B cell (primary cell): ENCODE data around the gene SLC6A12. TPM values are rescaled to one million over a fixed set of nuclear protein-coding genes. Genes with fewer than 3 reads are reported as not detected.

Experiments used
- ATAC-seq: fragments of 200-7000 bp; cut with Tn5 transposase; one replicate; pipeline ENCODE4 v1.10.0; 2021; ENCODE audit warnings: low read depth, mild to moderate bottlenecking, moderate number of reproducible peaks, moderate library complexity
- CTCF ChIA-PET: fragments of 350-600 bp; sonication (Branson Sonifier 250); formaldehyde crosslinking; loops from one replicate; lab custom pipeline; 2021; ENCODE audit warnings: antibody characterized with exemption, inconsistent platforms; lab: Charles Lee
- POLR2A ChIA-PET: fragments of 350-600 bp; sonication (Branson Sonifier 250); formaldehyde crosslinking; loops from one replicate; lab custom pipeline; 2021; ENCODE audit warnings: antibody characterized with exemption; lab: Charles Lee
- DNase-seq: peaks from one replicate; pipeline ENCODE4 v3.0.0; 2013
- H2AFZ ChIP-seq: 2 replicates; pipeline ENCODE4 v1.6.1; 2012; ENCODE audit warnings: mild to moderate bottlenecking, low read depth, low read length; ENCODE audit not compliant: insufficient read depth, poor library complexity, severe bottlenecking
- H3K27ac ChIP-seq, 2 donors: 1 replicate in 1 of 2; 2 replicates in 1 of 2; pipeline ENCODE4 v1.5.1; 2012 to 2013; ENCODE audit warnings: low read length in 2 of 2, mild to moderate bottlenecking in 2 of 2, moderate library complexity in 1 of 2
- H3K27me3 ChIP-seq, 4 experiments: fragments of 200-600 bp in 1 of 4; sonication (generic) in 1 of 4; replicated peaks in 1 of 4; 1 replicate in 2 of 4; 2 replicates in 2 of 4; pipeline versions ENCODE4 v1.6.1 to v1.7.0; 2013 to 2016; ENCODE audit warnings: low read length in 3 of 4, mild to moderate bottlenecking in 2 of 4, mixed read lengths in 1 of 4, moderate library complexity in 1 of 4; ENCODE audit not compliant: insufficient read depth in 4 of 4, control insufficient read depth in 3 of 4; ENCODE audit errors: control extremely low read depth in 1 of 4
- H3K36me3 ChIP-seq, 2 experiments: replicated peaks in 1 of 2; 1 replicate in 1 of 2; 2 replicates in 1 of 2; pipeline versions ENCODE4 v1.6.1 to v1.7.1; 2013; ENCODE audit warnings: low read length in 1 of 2; ENCODE audit not compliant: insufficient read depth in 2 of 2, control insufficient read depth in 1 of 2; ENCODE audit errors: control extremely low read depth in 1 of 2, extremely low read depth in 1 of 2
- H3K4me1 ChIP-seq, 2 donors: fragments of 200-600 bp in 1 of 2; sonication (generic) in 1 of 2; 1 replicate in 1 of 2; 2 replicates in 1 of 2; pipeline versions ENCODE4 v1.5.1 to v1.6.1; 2013 to 2017; ENCODE audit warnings: low read length in 2 of 2; ENCODE audit not compliant: control insufficient read depth in 2 of 2, insufficient read depth in 2 of 2
- H3K4me2 ChIP-seq: replicated peaks from 2 replicates; pipeline ENCODE3; 2012; ENCODE audit warnings: mild to moderate bottlenecking, low read depth, low read length; ENCODE audit not compliant: poor library complexity, severe bottlenecking
- H3K4me3 ChIP-seq, 5 experiments: fragments of 200-600 bp in 1 of 5; sonication (generic) in 1 of 5; 1 replicate in 3 of 5; 2 replicates in 2 of 5; pipeline versions ENCODE4 v1.5.1 to v1.7.0; 2011 to 2016; ENCODE audit warnings: low read length in 4 of 5, mild to moderate bottlenecking in 4 of 5, low read depth in 2 of 5, control low read depth in 1 of 5, moderate library complexity in 1 of 5; ENCODE audit not compliant: insufficient read depth in 1 of 5; ENCODE audit errors: control extremely low read depth in 1 of 5, extremely low read depth in 1 of 5
- H3K79me2 ChIP-seq: fragments of 200-600 bp; sonication (generic); one replicate; pipeline ENCODE4 v1.6.0; 2016; ENCODE audit warnings: low read length; ENCODE audit not compliant: control insufficient read depth, insufficient read depth
- H3K9ac ChIP-seq: fragments of 200-600 bp; sonication (generic); 2 replicates; pipeline ENCODE4 v1.6.1; 2017; ENCODE audit warnings: mild to moderate bottlenecking, low read length, moderate library complexity
- H3K9me3 ChIP-seq, 3 donors: one replicate each; pipeline versions ENCODE4 v1.6.1 to v1.7.1; 2013; ENCODE audit warnings: low read length in 2 of 3; ENCODE audit not compliant: control insufficient read depth in 2 of 3, insufficient read depth in 1 of 3; ENCODE audit errors: control extremely low read depth in 1 of 3
- H4K20me1 ChIP-seq: 2 replicates; pipeline ENCODE4 v1.6.0; 2012; ENCODE audit warnings: mild to moderate bottlenecking, low read length; ENCODE audit not compliant: insufficient read depth, control insufficient read depth, poor library complexity, severe bottlenecking
- H3K27ac Mint-ChIP-seq: one replicate; pipeline ENCODE4 v1.8.0; 2021; ENCODE audit warnings: mixed read lengths
- H3K27me3 Mint-ChIP-seq: one replicate; pipeline ENCODE4 v1.8.0; 2021; ENCODE audit warnings: mixed read lengths
- H3K4me1 Mint-ChIP-seq: one replicate; pipeline ENCODE4 v1.8.0; 2021; ENCODE audit warnings: mixed read lengths
- H3K4me3 Mint-ChIP-seq: one replicate; pipeline ENCODE4 v1.8.0; 2021; ENCODE audit warnings: mixed read lengths
- H3K9me3 Mint-ChIP-seq: one replicate; pipeline ENCODE4 v1.8.0; 2022; ENCODE audit warnings: mixed read lengths; ENCODE audit not compliant: insufficient read depth
- EZH2 ChIP-seq: IDR thresholded peaks from 2 replicates; pipeline ENCODE4 v1.6.1; 2012; ENCODE audit warnings: borderline replicate concordance, low read depth, mild to moderate bottlenecking, moderate library complexity, low read length; ENCODE audit not compliant: insufficient read depth, poor library complexity, severe bottlenecking
- WGBS: methylation state at CpG from one replicate; pipeline ENCODE4 v1.1.5; 2013; ENCODE audit warnings: missing lambda C conversion rate; ENCODE audit not compliant: insufficient coverage; 5-methylcytosine and 5-hydroxymethylcytosine counted together
- intact Hi-C: fragments of 100-400 bp; cut with micrococcal nuclease; formaldehyde crosslinking; loops from one replicate; pipeline ENCODE4 v1.10.0; 2022
- polyA plus RNA-seq: library from polyadenylated mRNA; depleted of rRNA; stranded (reverse); fragments of >200 nt; gene quantifications from 2 replicates; pipeline ENCODE4 v1.2.3, GENCODE V29; 2012
- total RNA-seq, 2 donors: library from RNA; stranded (reverse); fragments of 120-200 nt in 1 of 2; gene quantifications; 1 replicate in 1 of 2; 2 replicates in 1 of 2; pipeline versions ENCODE4 v1.2.3 to v1.2.4, GENCODE V29; 2013 to 2022
- TF ChIP-seq, protein P1 (sequence below): fragments of 200-600 bp; IDR thresholded peaks from one replicate; pipeline ENCODE4 v1.8.0; 2022; ENCODE audit warnings: antibody characterized with exemption, mild to moderate bottlenecking

SLC6A12 gene
- total and polyA plus RNA-seq, 2 donors (not counting 1 experiment from before 2014, with no cell fraction given): 0.06 TPM; not detected in 1

GRCh38 chr12:202081-202731, 11.8 kb downstream of the SLC6A12 start:
- no peak for ATAC-seq
- H3K27me3 Mint-ChIP-seq: peaks cover 25% of the 10 kb centered on the region
- ChIA-PET POLR2A (no interaction called here), CTCF (no interaction called here)
- no peak overlapping the region for H3K27ac Mint-ChIP-seq
- Histone ChIP-seq H3K4me2 (no peak overlapping the region), H3K4me3 (no peak overlapping the region), H2AFZ (no peak overlapping the region), H3K36me3 (no peaks in the 10 kb centered on the region), H3K9me3 (peaks cover 0 to 11% (median 0%) of the 10 kb centered on the region in 3 donors), H3K27me3 (peaks cover 0 to 34% (median 6%) of the 10 kb centered on the region in 4 experiments), H3K4me1 (peaks cover 0 to 3% of the 10 kb centered on the region in 2 donors), H3K79me2 (no peaks in the 10 kb centered on the region), H3K27ac (no peak overlapping the region), H3K9ac (no peak overlapping the region), H4K20me1 (no peaks in the 10 kb centered on the region)
- peaks cover 2% of the 10 kb centered on the region for H3K9me3 Mint-ChIP-seq
- 65% methylated on average over 14 of the region's 15 CpGs for WGBS
- H3K4me1 Mint-ChIP-seq: no peaks in the 10 kb centered on the region
- TF ChIP-seq, protein P1, sequence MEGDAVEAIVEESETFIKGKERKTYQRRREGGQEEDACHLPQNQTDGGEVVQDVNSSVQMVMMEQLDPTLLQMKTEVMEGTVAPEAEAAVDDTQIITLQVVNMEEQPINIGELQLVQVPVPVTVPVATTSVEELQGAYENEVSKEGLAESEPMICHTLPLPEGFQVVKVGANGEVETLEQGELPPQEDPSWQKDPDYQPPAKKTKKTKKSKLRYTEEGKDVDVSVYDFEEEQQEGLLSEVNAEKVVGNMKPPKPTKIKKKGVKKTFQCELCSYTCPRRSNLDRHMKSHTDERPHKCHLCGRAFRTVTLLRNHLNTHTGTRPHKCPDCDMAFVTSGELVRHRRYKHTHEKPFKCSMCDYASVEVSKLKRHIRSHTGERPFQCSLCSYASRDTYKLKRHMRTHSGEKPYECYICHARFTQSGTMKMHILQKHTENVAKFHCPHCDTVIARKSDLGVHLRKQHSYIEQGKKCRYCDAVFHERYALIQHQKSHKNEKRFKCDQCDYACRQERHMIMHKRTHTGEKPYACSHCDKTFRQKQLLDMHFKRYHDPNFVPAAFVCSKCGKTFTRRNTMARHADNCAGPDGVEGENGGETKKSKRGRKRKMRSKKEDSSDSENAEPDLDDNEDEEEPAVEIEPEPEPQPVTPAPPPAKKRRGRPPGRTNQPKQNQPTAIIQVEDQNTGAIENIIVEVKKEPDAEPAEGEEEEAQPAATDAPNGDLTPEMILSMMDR: no peak
- no peak for TF ChIP-seq EZH2
- H3K4me3 Mint-ChIP-seq: no peak overlapping the region
- intact Hi-C loops: no loop called here
- no peak for DNase-seq

DNA sequence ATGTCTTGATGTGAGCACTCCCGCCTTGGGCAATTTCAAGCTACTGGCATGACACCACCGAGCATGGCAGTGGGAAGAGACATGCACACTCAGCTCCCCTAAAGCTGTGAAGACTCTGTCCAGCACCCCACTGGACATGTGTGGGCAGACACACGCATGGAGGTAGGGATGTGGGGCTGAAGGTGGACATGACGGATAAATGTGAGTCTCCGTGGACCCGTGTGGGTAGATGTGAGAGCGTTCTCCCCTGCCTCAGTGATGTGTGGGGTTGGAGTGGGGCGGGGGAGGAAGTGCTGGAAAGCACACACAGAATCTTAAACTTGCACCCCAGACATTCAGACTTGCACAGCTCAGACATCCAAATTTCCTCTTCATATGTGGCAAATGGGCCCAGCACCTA, 12.6 kb downstream of the SLC6A12 start:
- peaks cover 22% of the 10 kb centered on the region for H3K27me3 Mint-ChIP-seq
- intact Hi-C loops: no loop called here

More for the DNA sequence above, 12.6 kb downstream of the SLC6A12 start:
- Mint-ChIP-seq H3K4me3 (no peak overlapping the region), H3K27ac (no peak overlapping the region), H3K9me3 (peaks cover 4% of the 10 kb centered on the region), H3K4me1 (no peaks in the 10 kb centered on the region)
- ChIA-PET CTCF (no interaction called here), POLR2A (no interaction called here)
- Histone ChIP-seq H3K4me2 (no peak overlapping the region), H3K9me3 (peaks cover 0 to 12% (median 0%) of the 10 kb centered on the region in 3 donors), H3K27me3 (peaks cover 0 to 30% (median 6%) of the 10 kb centered on the region in 4 experiments), H3K9ac (no peak overlapping the region), H3K4me1 (peaks cover 0 to 3% of the 10 kb centered on the region in 2 donors), H3K79me2 (no peaks in the 10 kb centered on the region), H3K4me3 (no peak overlapping the region), H3K27ac (no peak overlapping the region), H4K20me1 (no peaks in the 10 kb centered on the region), H2AFZ (no peak overlapping the region), H3K36me3 (no peaks in the 10 kb centered on the region)
- ATAC-seq: no peak
- TF ChIP-seq, protein P1: no peak
- TF ChIP-seq EZH2: no peak
- DNase-seq: no peak
- WGBS: 81% methylated on average over 6 of the region's 8 CpGs
